Measurements from ENCODE around the gene HAPSTR1.

HAPSTR1 gene

GRCh38 chr16:9124908-9125584 lies 33.6 kb downstream of the HAPSTR1 start:
- no peak for TF ChIP-seq REST (IDR thresholded peaks at IDR 0.05; ENCODE audit: insufficient read depth in 1 of 2, low read depth in 2 of 2, low read length in 2 of 2)

DNA sequence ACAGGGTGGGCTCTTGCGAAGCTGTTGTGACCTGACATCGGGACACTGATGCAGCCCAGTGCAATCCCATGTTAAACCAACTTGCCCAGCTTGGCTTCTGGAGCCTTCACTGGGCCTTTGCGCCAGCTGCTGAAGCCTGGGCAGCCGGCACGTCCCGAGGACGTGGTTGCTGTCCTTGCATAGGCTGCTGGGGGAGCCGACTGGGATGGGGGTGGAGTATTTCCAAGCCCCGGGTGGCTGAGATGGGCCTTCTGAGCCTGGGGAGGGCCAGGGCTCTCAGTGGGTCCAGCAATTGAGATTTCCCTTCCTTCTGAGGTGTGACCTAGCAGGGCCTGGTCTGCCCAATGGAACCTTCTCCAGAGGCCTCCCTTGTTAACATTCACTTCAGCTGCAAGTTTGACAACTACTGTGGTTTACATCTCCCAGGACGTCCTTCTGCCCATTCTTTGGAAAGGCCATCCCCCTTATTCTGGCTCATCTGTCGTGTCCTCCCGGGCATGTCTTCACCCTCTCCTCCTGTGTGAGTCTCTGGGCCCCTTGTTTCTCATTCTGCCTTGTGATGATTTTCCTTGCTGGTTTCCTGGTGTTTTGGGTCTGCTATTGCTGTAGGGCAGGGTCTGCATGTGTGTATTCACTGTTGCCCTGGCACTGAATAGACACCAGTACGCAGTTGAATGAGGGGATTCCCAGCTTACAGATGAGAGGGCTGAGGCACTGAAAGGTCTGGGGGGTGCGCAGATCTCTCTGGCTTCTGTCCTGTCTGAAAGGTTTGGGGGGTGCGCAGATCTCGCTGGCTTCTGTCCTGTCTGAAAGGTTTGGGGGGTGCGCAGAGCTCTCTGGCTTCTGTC lies 34.4 kb downstream of the HAPSTR1 start:
- no peak for TF ChIP-seq SIN3A (IDR thresholded peaks at IDR 0.05; ENCODE audit: borderline replicate concordance, insufficient read depth, low read length)
- no peak for TF ChIP-seq FOXP2 (optimal IDR thresholded peaks at IDR 0.05; ENCODE audit: borderline replicate concordance, extremely low read depth, extremely low read length, insufficient read depth)
- no peak for TF ChIP-seq REST (IDR thresholded peaks at IDR 0.05; ENCODE audit: insufficient read depth in 1 of 2, low read depth in 2 of 2, low read length in 2 of 2)
- TF ChIP-seq POLR2AphosphoS5 (IDR thresholded peaks at IDR 0.05; ENCODE audit: low read depth, low read length) = no peak
- no peak for TF ChIP-seq TAF1 (IDR thresholded peaks at IDR 0.05; ENCODE audit: borderline replicate concordance, insufficient read depth, low read length)

DNA sequence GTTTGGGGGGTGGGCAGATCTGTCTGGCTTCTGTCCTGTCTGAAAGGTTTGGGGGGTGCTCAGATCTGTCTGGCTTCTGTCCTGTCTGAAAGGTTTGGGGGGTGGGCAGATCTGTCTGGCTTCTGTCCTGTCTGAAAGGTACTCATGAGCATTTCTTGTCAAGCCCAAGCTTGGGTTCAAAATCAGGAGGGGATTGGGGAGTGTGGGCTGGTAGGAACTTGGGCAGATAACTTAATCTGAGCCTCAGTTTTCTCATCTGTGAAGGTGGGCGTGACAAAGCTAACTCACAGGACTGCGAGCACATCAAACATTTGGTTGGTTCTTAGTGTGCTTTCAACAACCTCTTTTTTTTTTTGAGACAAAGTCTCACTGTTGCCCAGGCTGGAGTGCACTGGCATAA lies 35.2 kb downstream of the HAPSTR1 start:
- no peak for TF ChIP-seq REST (IDR thresholded peaks at IDR 0.05; ENCODE audit: insufficient read depth in 1 of 2, low read depth in 2 of 2, low read length in 2 of 2)
- no peak for TF ChIP-seq POLR2AphosphoS5 (IDR thresholded peaks at IDR 0.05; ENCODE audit: low read depth, low read length)

DNA sequence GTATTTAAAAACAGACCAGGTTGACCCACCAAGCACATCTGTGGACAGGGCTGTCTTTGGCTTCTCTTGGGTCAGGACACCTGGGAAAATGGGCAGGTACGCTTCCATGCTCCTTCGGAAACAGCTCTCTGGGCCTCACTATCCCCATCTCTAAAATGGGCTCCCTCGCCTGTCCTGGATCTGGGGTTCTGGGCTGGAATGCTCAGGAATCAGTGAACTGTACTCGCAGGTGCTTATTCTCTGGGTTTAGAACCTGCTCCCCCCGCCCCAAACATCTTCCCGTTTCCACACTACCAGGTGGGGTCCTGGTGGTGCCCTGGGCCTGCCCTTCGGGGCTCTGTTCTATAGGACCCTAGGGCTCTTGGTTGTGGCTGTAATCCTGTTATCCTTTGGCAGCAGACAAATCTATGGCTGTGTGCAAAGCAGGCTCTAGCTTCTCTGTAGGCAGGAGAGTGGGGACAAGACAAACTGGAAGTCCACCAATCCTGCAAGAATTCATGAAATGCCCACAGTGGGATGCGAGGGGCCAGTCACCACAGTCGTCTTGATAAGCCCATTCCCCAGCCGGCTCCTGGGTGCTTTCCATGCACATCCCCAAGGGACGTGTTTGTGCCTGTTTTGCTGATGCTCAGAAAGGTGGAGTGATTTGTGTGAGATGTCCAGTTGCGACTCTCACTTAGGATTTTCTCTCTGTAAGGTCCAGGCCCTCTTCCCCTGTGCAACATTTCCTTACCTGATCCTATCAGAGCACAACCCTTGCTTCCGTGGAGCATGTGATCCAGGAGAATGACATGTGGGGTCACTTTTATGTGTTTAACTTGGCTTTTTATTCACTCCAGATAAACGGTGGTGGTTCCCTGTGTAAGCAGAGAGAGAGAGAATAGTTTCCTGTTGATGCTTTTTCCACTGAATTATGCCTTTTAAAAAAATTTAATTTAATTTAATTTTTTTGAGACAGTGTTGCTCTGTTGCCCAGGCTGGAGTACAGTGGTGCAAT lies 37.2 kb downstream of the HAPSTR1 start:
- TF ChIP-seq POLR2AphosphoS5 (IDR thresholded peaks at IDR 0.05; ENCODE audit: low read depth, low read length) (no peak), SIN3A (IDR thresholded peaks at IDR 0.05; ENCODE audit: borderline replicate concordance, insufficient read depth, low read length) (no peak), TAF1 (IDR thresholded peaks at IDR 0.05; ENCODE audit: borderline replicate concordance, insufficient read depth, low read length) (no peak), FOXP2 (optimal IDR thresholded peaks at IDR 0.05; ENCODE audit: borderline replicate concordance, extremely low read depth, extremely low read length, insufficient read depth) (no peak), REST (IDR thresholded peaks at IDR 0.05; ENCODE audit: insufficient read depth in 1 of 2, low read depth in 2 of 2, low read length in 2 of 2) (no peak)
